H1 (cell line): ENCODE data around the gene GCNT1. TPM values are rescaled to one million over a fixed set of nuclear protein-coding genes. Genes with fewer than 3 reads are reported as not detected.

Experiments used
- JUN ChIP-seq: IDR thresholded peaks from 2 replicates; pipeline ENCODE4 v1.6.1; 2011; ENCODE audit warnings: low read depth, mild to moderate bottlenecking, improper control_type of control experiment, low read length
- SIX5 ChIP-seq: IDR thresholded peaks from 2 replicates; pipeline ENCODE4 v1.6.1; 2011; ENCODE audit warnings: mild to moderate bottlenecking, low read depth, low read length
- SRF ChIP-seq: IDR thresholded peaks from 2 replicates; pipeline ENCODE4 v1.6.1; 2011; ENCODE audit warnings: mild to moderate bottlenecking, low read depth, low read length, moderate library complexity
- polyA plus RNA-seq, 7 experiments: library from polyadenylated mRNA; depleted of rRNA in 3 of 7; stranded (reverse) in 5 of 7; unstranded in 2 of 7; fragments of >200 nt in 5 of 7; fragments of 200-250 nt in 2 of 7; gene quantifications; 1 replicate in 5 of 7; 2 replicates in 1 of 7; 4 replicates in 1 of 7; pipeline versions ENCODE4 v1.2.1 to v1.2.3, GENCODE V29; 2011 to 2013; ENCODE audit warnings: missing spikeins in 2 of 7, mixed read lengths in 2 of 7
- total RNA-seq: library from RNA; stranded (reverse); fragmentation: NEBNext Ultra II Directional; extraction: Animal tissue kit (Norgen Biotek cat#: 25700); gene quantifications from 2 replicates; pipeline ENCODE4 v1.2.1, GENCODE V29; 2021

Gene GCNT1
- total and polyA plus RNA-seq, 2 of the 8 experiments (the other 6 are each of a cell fraction or from before 2014, with no cell fraction given): 13.0 to 16.5 TPM

- TF ChIP-seq SIX5 (no peak), JUN (no peak), SRF (no peak)
Observed at GRCh38 chr9:76441551-76442322, 17.2 kb upstream of the GCNT1 start (continued).
